HG03575 (cell line): Measurements from ENCODE around the gene OPN3.

Source experiments
- ATAC-seq: cut with Tn5 transposase; IDR thresholded peaks from one replicate; pipeline ENCODE4 v1.9.1; 2021; ENCODE audit not compliant: unreplicated experiment, insufficient number of reproducible peaks, low FRiP score; ENCODE audit errors: extremely low read depth

OPN3 gene

DNA sequence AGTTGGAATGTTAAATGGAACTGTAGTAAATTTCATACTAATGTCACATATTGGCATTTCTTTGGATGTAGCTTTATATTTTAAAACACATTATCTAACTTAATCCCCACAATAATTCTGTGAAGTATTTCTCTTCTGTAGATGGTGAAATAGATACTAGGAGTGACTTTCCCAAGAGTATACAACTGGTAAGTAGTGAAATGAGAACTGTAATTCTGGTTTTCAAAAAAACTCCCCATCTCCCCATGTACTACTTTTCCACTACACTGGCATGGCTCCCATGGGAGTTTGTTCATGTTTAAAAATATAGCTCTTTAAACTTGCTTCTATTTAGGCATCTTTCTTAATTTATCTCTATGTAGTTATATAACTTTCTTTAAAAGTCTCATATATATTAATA, 10.2 kb downstream of the OPN3 start:
- ATAC-seq: no peak

DNA sequence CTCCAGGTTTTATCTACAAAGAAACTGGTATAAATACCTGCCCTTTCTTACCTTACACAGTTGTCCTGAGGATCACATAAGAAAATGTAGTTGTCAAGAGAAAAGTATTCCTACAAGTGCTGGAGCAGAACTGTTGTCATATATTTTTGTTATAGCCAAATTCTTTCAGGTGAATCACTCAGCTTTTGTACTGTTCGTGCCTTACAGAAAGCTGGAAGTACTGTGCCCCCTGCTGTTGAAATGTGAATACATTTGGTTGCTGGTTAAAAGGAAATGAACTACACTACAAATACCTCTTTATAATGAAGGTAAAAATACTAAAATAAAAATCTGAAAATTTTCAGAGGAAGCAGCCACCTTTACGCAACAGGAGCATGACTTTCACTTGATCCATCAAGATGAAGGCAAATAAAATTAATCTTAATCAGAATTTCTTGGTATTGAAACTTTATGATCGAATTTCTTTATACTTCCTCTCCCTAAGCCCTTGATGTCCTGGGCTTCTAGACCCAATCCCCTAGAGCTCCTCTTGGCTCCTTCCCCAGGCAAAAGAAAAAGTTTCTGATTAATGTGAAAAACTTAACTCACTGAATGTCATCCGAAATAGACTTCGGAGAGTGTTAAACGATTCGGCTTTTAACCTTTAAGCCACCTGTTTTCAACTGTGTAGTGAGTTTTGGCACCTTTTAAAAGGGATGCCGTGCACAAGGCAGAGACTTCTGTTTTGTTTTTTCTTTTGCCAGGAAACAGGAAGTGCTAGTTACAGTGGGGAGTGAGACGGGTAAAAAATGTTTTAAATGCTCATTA, 12.5 kb downstream of the OPN3 start:
- ATAC-seq: no peak

DNA sequence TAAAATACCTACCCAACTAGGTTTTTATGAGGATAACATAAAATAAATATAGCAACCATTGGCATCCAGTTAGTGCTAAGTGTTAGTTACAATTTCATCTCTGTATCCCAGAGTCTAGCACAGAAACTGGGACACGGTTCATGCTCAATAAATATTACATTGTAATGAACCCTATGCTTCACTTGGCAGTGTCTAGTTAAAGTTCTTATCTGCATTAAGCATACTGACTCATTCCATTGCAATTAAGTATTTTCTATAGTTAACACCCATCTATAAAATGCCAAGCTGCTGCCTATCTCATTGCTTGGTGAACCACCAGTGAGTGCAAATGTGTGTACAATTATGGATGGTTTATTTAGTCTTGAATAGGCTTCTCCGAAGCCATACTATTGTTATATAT, 15.2 kb downstream of the OPN3 start:
- no peak for ATAC-seq

DNA sequence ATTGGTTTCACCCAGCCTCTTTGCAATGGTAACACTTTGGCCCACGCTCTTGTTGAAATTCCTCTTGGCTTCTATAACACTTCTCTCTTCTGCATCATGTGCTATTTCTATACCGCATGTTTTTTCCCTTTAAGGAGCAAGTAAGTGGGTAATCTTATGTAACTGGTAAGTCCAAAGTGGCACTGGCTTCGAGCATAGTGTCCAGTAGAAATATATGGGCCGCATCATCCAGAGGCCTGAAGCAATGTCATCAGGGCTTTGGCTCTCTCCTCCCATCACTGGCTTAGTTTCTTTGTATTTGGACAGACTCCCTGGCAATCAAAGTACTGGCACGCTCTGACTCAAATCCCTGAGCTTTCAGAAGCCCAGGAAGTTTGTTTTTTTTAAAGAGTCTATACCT, 17.5 kb downstream of the OPN3 start:
- no peak for ATAC-seq

DNA sequence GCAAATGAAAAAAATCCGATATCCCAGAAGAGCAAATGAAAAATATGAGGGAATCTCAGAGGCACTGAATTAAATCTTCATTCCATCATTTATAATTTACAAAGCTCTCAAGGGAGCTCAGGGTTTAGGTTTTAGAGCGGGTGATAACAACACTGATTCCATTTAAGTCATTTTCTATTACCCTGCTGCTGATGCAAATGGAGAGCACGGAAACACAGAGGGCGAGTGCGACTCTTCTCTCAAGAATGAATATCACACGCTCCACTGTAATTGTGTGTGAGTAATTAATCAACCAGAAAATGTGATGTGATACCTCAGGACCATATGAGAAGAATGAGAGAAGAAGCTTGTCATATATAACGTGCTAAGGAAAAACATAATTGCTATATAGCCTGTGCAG, 22.7 kb downstream of the OPN3 start:
- no peak for ATAC-seq

DNA sequence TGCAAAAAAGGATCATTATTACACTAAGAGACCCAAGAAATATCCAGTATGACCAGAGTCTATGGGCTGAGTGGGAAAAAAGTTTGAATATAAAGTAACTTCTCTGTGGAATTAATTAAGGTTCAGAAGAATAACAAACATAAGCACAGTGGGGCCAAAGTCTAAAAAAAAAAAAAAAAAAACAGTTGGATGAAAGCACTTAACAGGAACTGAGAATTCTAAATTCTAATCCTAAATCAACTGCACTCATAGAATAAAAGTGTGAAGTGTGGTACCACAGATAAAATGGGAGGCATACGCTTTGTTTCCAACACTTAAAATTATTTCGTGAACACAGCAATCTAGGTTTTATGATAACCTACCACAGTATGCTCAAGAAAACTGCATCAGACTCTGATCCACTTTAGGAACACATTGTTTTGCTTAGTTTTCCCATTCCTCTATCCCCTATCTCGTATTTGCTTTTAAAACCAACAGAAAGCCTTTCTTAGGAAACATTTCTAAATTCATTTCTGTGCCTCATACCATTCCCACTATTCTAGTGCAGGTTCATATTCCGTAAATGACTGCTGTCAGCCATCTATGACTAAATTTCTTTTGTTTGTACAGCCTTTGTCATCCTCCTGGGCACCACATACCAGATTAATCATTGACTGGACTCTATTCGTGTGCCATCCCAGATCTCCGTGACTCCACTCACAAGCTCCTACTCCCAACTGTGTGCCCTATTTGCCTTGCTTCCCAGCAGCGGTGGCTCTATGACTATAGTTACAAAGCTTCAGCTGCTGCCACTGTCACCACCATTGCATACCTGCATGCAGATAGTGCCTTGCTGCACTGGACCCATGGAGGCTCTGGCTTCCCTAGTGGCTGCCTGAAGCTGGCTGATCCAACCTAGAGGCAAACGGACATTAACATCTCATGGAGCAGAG, 24.9 kb downstream of the OPN3 start:
- no peak for ATAC-seq

DNA sequence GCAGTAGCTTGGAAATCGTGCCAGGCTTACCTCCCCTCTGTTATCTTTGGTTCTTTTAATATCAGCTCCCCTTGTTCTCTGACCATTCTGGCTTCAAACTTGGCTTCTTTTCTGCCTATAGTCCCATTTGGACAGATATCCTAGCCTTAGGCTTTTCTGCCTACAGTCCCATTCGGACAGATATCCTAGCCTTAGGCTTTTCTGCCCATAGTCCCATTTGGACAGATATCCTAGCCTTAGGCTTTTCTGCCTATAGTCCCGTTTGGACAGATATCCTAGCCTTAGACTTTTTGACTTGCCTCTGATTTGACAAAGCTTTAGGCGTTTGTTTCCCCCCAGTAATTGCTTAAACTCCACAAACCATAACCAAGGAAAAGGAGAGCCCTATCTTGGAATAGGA, 25.6 kb downstream of the OPN3 start:
- ATAC-seq: no peak

DNA sequence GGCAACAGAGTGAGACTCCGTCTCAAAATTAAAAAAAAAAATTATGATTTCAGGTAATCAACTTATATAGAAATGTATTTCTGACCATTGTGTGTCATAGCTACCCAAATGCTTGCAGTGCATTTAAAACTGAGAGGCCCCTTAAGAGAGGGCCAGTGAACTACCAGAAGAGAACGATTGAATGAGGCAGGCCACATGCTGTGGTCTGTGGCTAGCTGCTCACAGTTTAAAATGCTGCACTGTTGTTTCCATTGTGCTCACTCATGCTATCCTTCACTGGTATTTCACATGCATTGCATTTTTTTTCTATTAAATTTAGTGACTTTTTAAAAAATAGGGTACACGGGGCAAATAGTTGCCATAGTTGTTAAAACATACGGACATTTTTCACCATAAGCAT, 26.0 kb downstream of the OPN3 start:
- no peak for ATAC-seq

DNA sequence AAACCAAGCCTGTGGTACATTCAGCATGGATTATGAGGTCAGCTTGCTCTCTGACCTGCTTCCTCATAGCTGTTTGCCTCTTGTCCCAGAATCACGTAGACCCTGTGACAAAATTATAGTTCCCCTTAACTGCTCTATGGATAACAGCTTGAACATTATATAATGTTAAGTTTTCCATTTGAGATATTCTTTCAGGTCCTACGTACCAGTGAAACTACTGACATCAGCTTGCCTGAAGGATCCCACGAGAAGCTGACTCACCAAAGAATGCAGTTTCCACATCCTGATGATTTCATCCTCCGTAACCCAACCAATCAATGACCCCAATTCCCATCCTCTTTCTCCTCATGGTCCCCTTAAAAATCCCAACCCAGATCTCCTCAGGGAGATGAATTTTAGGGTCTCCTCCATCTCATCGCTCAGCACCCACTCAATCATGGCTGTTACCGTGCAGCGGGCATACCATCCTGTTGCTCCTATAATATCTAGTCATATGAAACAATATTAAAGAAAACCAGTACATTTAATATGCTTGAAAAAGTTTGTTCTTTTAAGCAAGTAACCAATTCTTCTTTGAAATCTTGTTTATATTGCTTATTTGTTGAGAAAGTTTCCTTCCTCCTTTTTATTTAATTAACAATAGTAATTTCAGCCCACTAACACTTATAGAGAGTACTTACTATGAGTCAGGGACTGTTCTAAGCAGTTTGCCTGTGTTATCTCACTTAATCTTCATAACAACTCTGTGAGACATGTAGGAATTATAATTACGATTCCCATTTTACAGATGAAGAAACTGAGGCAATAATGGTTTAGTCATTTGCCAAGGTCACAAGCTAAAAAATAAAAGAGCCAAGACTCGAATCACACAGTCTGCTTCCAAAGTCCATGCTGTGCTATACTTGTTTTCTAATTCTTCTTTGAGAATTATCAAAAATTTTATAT, 27.4 kb downstream of the OPN3 start:
- ATAC-seq: no peak

DNA sequence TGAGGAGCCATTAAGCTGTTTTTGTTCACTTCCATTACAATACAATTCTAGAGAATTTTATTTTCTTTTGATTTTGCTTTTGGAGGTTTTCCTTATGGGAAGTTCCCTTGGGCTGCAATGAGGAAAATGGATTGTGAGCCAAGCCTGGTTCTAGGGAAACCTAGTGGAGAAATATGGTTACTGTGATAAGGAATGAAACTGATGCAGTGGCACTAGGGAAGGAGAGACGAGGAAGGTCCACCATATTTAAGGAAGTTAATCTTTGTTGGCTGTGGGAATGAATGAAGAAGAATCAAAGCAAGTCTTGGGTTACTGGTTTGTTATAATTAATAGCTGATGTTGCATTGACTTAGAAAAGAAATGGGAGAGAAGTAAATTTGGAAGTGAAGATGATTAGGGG, 28.4 kb downstream of the OPN3 start:
- no peak for ATAC-seq

DNA sequence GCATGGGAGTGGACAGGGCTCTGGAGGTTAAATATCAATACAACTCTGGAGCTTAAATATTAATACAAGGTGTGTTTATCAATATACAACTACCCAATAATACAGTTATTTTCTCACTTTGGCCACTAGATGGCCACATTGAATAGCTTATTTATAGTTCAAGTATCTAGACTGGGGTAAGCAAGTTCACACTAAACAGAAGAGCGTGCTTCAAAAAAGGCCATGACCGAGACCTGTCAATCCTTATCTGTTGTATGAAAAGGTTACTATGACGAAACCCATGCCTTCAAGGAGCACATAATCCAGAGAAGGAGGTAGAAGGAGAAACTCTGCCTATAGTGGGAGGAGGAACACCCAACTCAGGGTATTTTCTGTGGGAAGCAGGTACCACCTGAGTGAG, 29.1 kb downstream of the OPN3 start:
- peak; percentile 83 for ATAC-seq

DNA sequence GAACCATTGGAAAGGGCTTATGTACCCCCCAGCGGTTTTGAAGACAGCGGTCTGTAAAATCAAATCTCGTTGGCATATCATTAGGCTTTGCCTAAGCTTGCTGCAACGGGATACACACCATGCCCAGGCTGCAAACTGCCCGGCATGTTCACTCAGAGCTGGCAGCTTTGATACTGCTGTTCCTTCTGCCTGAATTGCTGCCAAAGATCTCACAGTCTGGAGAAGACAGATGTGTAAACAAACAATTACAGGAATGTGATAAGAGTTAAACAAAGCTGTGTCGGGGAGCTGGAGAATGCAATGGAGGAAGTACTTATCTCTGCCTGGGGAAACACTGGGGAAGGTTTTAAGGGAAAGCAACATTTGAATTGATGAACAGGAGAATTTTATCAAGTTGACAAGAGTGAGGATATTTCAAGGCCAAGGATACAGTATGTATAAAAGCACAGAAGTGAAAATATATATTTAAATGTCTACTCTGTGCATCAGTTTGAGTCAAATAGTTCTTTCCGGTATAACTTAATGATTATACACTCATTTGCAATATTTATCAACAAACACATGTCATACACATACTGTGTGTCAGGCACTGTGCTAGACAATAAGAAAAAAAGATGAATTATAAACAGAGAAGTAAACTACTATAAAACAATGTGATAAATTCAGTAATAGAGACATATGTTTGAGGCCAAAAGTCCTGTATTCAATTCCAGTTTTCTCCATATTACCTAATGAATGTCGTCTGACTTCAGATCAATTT, 29.9 kb downstream of the OPN3 start:
- no peak for ATAC-seq

DNA sequence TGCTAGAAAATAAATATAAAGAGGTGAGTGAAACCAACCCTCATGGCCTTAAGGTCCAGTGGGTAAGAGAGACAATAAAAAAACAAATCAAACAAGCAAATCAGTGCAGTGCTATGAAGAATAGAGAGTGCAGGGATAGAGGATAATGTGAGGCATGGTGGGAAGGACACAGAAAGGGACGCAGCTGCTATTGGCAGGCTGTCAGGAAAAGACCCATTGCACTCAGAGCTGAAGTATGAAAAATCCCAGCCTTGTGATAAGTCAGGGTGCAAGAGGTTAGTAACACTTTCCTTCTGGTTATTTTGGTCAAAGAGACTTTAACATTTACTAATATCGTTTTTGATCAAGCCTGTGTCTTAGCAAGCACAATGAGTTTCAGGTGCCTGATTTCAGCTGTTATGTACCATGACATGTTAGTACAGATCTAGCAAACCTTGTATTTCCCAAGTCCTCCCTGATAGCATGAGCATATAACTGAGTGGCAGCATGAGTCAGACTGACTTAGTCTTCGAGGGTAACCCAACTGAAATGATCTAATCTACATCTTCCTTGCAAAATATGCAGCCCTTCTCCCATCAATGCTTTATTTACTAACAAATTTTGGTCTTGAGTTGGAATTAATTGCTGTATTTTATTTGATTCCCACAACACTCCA, 31.7 kb downstream of the OPN3 start:
- no peak for ATAC-seq

DNA sequence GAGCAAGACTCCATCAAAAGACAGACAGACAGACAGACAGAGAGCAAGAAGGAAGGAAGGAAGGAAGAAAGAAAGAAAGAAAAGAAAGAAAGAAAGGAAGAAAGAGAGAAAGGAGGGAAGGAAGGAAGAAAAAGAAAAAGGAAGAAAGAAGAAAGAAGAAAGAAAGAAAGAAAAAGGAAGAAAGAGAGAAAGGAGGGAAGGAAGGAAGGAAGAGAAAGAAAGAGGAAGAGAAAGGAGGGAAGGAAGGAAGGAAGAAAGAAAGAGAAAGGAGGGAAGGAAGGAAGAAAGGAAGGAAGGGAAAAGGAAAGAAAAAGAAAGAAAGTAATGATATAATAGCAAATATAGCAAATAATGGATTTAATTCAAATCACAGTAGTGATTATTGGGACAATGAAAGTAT, 32.7 kb downstream of the OPN3 start:
- ATAC-seq: no peak

DNA sequence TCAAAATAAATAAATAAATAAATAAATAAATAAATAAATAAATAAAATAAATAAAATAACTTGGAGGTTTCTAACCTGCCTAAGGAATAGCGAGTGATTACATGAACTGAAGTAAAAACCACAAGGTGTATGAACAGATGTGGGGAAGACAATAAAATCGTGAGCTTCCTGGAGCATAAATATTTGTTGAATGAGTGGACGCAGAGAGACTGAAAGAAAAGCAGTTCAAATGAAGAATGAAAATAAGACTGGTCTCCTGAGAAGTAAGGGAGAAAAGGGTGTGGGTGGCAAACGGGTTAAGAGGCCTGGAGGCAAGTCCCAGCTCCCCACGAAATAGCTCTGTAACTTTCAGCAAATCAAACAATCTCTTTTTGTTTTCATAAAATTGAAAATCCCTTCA, 33.6 kb downstream of the OPN3 start:
- no peak for ATAC-seq

DNA sequence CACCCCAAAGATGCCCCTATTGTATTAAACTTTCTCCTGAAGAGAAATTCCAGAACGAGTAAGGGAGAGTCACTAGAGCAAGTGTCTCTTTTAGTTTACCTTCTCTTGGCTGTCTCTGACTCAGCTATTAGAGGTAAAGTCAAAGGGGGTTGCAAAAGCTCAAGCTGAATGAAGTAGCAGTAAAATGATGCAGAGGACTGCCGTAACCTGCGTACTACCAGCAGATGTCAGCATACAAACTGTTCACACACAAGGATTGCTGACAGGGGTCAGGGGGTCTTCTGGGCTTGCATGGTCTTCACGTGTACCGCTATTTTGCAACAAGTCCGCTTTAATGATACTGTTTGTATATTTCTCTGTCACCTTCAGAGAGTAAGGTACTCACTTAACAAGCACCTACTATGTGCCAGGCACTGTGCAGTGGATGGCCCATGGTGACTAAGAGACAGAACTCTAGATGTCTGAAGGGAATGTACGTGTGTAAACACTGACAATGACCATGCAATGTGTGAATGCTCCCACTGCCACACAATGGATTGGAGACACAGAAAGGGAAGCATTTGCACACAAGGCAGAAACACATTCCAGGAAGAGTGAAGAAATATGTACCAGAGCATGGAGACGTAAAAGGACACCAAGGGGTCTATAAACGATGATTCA, 34.9 kb downstream of the OPN3 start:
- no peak for ATAC-seq

DNA sequence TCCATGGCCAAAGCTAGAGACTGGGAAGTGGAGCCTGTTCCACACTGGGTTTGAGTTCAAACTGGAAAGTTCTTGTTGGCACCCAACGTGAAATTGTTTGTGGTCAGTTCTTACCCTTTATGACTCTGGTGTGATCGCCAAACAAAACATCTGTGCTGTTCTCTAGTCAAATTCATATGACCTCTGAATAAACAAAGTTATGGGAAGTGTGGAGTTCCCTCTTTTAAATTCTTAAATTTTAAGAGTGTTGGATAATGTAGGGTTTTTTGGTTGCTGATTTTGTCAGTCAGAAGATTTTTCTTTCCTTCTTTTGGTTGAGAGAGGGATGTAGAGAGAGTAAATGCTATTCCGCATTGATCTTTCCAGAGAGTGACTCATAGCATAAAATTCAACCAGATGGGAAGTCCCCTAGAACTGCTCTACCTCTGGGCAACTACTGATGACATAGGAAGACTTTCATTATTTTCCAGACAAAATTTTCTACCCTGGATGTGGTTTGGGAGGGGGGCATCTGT, 36.4 kb downstream of the OPN3 start:
- ATAC-seq: no peak
